GM12891 (cell line): ENCODE data around the gene DDX10. TPM values are rescaled to one million over a fixed set of nuclear protein-coding genes. Genes with fewer than 3 reads are reported as not detected.

Source experiments
- DNase-seq: peaks from one replicate; pipeline ENCODE4 v3.0.0; 2011; ENCODE audit warnings: low spot score; ENCODE audit not compliant: insufficient read length
- FAIRE-seq: peaks from 2 replicates; lab custom pipeline; 2011; peaks lifted over from hg19 to GRCh38; lab: Jason Lieb, UNC
- PAX5 ChIP-seq: IDR thresholded peaks from 2 replicates; pipeline ENCODE4 v1.6.1; 2011; ENCODE audit warnings: low read length, moderate library complexity, mild to moderate bottlenecking; ENCODE audit not compliant: insufficient read depth, severe bottlenecking
- POLR2A ChIP-seq: IDR thresholded peaks from 2 replicates; pipeline ENCODE4 v1.6.1; 2011; ENCODE audit warnings: low read depth, low read length, control low read depth
- POLR2AphosphoS5 ChIP-seq: IDR thresholded peaks from 2 replicates; pipeline ENCODE4 v1.6.1; 2011; ENCODE audit warnings: low read depth, low read length, control low read depth
- POU2F2 ChIP-seq: IDR thresholded peaks from 2 replicates; pipeline ENCODE4 v1.6.1; 2011; ENCODE audit warnings: low read depth, mild to moderate bottlenecking, control low read depth, low read length, moderate library complexity
- SPI1 ChIP-seq: IDR thresholded peaks from 2 replicates; pipeline ENCODE4 v1.6.1; 2011; ENCODE audit warnings: low read depth, low read length, control low read depth
- TAF1 ChIP-seq: IDR thresholded peaks from 2 replicates; pipeline ENCODE4 v1.6.1; 2011; ENCODE audit warnings: low read depth, low read length, control low read depth
- polyA plus RNA-seq: library from polyadenylated mRNA; unstranded; fragments of >200 nt; gene quantifications from one replicate; pipeline ENCODE4 v1.2.1, GENCODE V29; 2012; ENCODE audit warnings: low read depth, missing spikeins, inconsistent platforms; ENCODE audit not compliant: missing spikeins

The DDX10 gene
- polyA plus RNA-seq = 18.5 TPM

- peak; percentile 77 for DNase-seq
- no peak; the same call in 1 of the 2 replicates for TF ChIP-seq POU2F2
- no peak for TF ChIP-seq SPI1
- TF ChIP-seq TAF1 = no peak
- no peak for TF ChIP-seq POLR2A
- TF ChIP-seq POLR2AphosphoS5 = no peak
- no peak for TF ChIP-seq PAX5
- FAIRE-seq = peak; percentile 97
Observed at GRCh38 chr11:108664730-108665525, at the start of gene DDX10. Gene DDX10, plus strand, starts transcription at chr11:108665069. Its CDS starts 85 bp downstream, at chr11:108665154.

- TF ChIP-seq PAX5 = no peak
- no peak for TF ChIP-seq POU2F2
- TF ChIP-seq TAF1 = no peak
- no peak for TF ChIP-seq SPI1
- no peak for TF ChIP-seq POLR2AphosphoS5
- no peak for TF ChIP-seq POLR2A
- no peak for DNase-seq
- no peak for FAIRE-seq
Observed at GRCh38 chr11:108616549-108616948, 48.3 kb upstream of the DDX10 start.

GRCh38 chr11:108617055-108617454 lies 47.8 kb upstream of the DDX10 start:
- DNase-seq (no peak), FAIRE-seq (no peak)
- TF ChIP-seq SPI1 (no peak), POU2F2 (no peak), POLR2AphosphoS5 (no peak), PAX5 (no peak), POLR2A (no peak)

GRCh38 chr11:108618529-108618928 lies 46.3 kb upstream of the DDX10 start:
- TF ChIP-seq PAX5 = no peak
- TF ChIP-seq POLR2A = no peak
- no peak for TF ChIP-seq POLR2AphosphoS5
- TF ChIP-seq TAF1 = no peak
- TF ChIP-seq POU2F2 = no peak
- no peak for TF ChIP-seq SPI1
- FAIRE-seq (no peak), DNase-seq (no peak)

GRCh38 chr11:108620958-108621772 lies 43.7 kb upstream of the DDX10 start:
- FAIRE-seq (peak; percentile 93), DNase-seq (no peak)
- no peak for TF ChIP-seq POU2F2
- peak; percentile 39; the same call in 1 of the 2 replicates for TF ChIP-seq SPI1
- TF ChIP-seq POLR2A = peak; percentile 53; the same call in 1 of the 2 replicates
- no peak for TF ChIP-seq TAF1
- no peak for TF ChIP-seq POLR2AphosphoS5
- TF ChIP-seq PAX5 = no peak

- FAIRE-seq (peak; percentile 40), DNase-seq (no peak)
- TF ChIP-seq SPI1 = no peak
- TF ChIP-seq POLR2AphosphoS5 = no peak
- no peak for TF ChIP-seq POU2F2
- TF ChIP-seq TAF1 = no peak
- TF ChIP-seq PAX5 = no peak
- no peak for TF ChIP-seq POLR2A
Observed at GRCh38 chr11:108622341-108622740, 42.5 kb upstream of the DDX10 start.

GRCh38 chr11:108624196-108624925 lies 40.5 kb upstream of the DDX10 start:
- DNase-seq = no peak
- FAIRE-seq = no peak
- TF ChIP-seq TAF1 (no peak), PAX5 (no peak), POLR2A (no peak), POU2F2 (no peak), POLR2AphosphoS5 (no peak), SPI1 (no peak)

- TF ChIP-seq PAX5 (no peak), SPI1 (no peak), TAF1 (no peak), POLR2AphosphoS5 (no peak), POLR2A (no peak), POU2F2 (no peak)
- no peak for DNase-seq
- FAIRE-seq = no peak
Observed at GRCh38 chr11:108628326-108628725, 36.5 kb upstream of the DDX10 start.

GRCh38 chr11:108628812-108629211 lies 36.1 kb upstream of the DDX10 start:
- no peak for DNase-seq
- FAIRE-seq = no peak
- TF ChIP-seq SPI1 (no peak), POLR2AphosphoS5 (no peak), POU2F2 (no peak), TAF1 (no peak), POLR2A (no peak), PAX5 (no peak)

GRCh38 chr11:108629274-108629673 lies 35.6 kb upstream of the DDX10 start:
- DNase-seq (no peak), FAIRE-seq (no peak)
- no peak for TF ChIP-seq PAX5
- no peak for TF ChIP-seq TAF1
- no peak for TF ChIP-seq SPI1
- no peak for TF ChIP-seq POLR2AphosphoS5
